GM18868 (cell line): ENCODE results near the gene CDK15.
"Not testable (repeated sequence)": the region's sequence is repeated elsewhere in the genome, so short reads cannot be mapped to it uniquely, and the experiment has no call there.

ENCODE experiments used
- ATAC-seq: cut with Tn5 transposase; IDR thresholded peaks from one replicate; pipeline ENCODE4 v1.9.1; 2021; ENCODE audit warnings: mild to moderate bottlenecking, moderate library complexity; ENCODE audit not compliant: unreplicated experiment

Gene CDK15

DNA sequence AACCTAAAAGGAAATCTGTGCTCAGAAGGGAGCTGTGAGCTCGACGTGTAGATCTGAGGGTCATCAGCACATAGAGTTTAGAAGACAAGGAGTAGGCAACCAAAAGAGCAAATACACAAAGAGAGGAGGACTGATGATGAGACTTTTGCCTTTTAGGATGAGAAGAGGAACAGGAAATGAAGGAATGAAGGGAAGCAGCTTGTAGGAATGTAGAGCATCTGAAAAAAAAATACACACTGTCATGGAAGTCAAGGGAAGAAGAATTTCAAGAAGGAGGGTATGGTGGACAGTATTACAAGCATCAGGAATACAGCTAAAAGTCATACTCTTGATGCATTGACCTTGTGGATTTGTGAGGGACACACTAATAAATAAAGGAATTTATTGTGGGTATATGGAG is 21.9 kb downstream of the CDK15 start:
- no peak for ATAC-seq

DNA sequence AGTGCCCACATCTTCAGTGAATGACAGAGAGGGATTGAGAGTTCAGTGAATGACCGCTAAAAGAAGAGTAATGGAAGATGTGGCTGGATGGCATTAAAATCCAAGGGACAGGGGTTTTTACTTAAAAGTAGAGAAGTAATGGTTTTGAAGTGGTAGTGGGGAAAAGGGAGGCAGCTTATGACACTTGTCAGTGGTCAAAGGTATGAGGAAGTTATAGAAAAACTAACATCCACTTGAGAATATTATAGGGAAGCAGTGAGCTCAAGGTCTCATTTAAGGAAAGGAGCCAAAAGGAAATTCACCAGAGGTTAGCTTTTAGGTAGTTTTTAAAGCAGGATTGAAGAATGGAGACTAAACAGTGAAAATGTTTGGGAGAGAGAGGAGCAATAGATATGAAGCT is 24.3 kb downstream of the CDK15 start:
- no peak for ATAC-seq

- ATAC-seq: no peak
These were observed 25.1 kb downstream of the CDK15 start for GRCh38 chr2:201831469-201831868.

DNA sequence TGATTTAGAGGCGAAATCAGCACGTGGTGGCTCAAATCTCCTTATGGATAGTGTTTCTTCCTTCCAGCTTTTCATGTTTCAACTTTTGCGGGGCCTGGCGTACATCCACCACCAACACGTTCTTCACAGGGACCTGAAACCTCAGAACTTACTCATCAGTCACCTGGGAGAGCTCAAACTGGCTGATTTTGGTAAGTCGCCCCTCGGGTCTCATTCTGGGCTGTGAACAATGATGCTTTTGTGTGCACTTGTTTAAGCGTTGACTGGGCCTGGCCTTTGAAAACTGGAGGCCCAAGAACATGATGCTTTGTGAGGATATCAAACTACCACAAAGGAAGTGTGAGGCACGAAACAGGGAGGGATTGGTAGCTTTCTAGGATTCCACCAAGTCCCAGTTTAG is 27.4 kb downstream of the CDK15 start:
- no peak for ATAC-seq

DNA sequence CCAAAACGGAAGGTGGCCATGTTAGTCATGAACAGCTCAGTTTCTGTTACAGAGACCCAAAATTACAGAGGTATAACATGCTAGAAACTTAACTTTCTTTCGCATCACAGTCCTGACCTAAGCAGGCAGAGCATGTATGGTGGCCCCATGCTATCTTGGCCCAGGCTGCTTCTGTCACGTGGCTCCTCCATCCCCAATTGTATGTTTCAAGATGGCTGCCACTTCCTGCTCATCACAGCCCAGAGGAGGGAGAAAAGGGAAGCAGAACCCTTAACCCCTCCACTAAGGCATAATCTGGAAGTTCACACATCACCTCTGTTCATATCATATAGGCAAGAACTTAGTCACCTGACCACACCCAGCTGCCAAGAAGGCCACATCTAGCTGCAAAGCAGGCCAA is 28.7 kb downstream of the CDK15 start:
- ATAC-seq: no peak

DNA sequence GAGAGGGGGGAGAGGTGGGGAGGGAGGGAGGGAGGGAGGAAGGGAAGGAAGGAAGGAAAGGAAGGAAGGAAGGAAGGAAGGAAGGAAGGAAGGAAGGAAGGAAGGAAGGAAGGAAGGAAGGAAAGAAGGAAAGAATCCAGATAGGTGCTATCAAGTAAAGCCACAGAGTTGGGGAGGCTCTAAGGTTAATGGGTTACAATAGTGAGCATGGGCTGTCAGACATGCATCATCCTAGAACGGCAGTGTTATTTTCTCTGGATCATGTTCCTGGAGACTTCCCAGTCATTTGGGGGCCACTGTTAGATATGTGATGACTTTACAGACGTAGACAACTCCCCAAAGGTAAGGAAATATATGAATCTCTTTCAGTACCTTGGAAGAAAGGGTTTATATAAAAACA is 31.1 kb downstream of the CDK15 start:
- no peak for ATAC-seq

- no peak for ATAC-seq
These were observed 31.6 kb downstream of the CDK15 start for GRCh38 chr2:201837824-201838431.

DNA sequence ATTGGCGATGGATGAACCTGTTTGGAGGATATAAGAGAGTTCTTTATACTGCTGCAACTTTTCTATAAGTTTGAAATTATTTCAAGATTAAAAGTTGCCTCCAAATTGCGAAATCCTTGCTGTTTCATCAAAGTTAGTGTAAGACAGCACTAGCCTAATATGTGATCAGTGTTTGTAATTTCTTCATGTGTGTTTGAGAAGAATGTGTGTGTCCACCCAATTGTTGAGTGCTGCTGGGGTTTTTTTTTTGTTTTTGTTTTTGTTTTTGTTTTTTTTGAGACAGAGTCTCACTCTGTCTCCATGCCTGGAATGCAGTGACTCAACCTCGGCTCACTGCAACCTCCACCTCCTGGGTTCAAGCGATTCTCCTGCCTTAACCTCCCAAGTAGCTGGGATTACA is 33.4 kb downstream of the CDK15 start:
- no peak for ATAC-seq

- ATAC-seq: no peak
These were observed 34.4 kb downstream of the CDK15 start for GRCh38 chr2:201840726-201841125.

GRCh38 chr2:201842131-201842860 is 36.0 kb downstream of the CDK15 start:
- no peak for ATAC-seq

GRCh38 chr2:201844922-201845321 is 38.6 kb downstream of the CDK15 start:
- ATAC-seq: not testable (repeated sequence)

DNA sequence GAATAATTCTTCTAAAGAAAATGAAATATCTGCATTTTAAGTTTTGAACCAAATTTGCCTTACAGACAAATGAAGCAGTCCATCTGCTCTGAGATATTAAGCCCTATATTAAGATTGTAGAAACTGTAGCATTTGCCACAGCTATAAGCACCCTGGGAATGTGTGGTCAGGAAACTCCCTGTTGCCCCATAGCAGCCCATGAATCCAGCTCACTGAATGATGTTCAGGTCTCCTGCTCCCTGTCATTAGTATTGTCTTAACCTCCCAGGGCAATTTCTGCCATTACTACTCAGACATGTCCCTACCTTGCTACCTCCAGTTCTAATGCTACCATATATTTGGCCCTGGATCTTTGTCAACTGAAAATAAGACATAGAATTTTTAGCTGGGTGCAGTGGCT is 41.1 kb downstream of the CDK15 start:
- no peak for ATAC-seq

DNA sequence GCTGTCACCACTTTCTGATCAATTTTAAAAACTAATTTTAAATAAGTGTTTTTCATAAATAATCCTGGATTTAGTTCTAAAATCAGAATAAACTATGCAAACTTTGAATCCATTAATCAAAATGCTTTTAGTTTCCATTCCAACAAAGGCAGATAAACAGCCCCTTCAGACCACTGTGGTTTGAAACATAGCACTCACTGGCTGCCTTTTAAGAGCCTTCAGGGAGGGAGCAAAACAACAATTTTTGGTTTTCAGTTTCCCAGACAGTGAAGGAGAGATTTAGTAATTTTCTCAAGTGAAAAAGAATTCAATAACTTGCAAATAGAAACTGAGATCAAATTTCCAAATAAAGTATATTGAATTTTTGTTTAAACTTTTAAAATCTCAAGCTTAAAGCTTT is 46.1 kb downstream of the CDK15 start:
- ATAC-seq: no peak

DNA sequence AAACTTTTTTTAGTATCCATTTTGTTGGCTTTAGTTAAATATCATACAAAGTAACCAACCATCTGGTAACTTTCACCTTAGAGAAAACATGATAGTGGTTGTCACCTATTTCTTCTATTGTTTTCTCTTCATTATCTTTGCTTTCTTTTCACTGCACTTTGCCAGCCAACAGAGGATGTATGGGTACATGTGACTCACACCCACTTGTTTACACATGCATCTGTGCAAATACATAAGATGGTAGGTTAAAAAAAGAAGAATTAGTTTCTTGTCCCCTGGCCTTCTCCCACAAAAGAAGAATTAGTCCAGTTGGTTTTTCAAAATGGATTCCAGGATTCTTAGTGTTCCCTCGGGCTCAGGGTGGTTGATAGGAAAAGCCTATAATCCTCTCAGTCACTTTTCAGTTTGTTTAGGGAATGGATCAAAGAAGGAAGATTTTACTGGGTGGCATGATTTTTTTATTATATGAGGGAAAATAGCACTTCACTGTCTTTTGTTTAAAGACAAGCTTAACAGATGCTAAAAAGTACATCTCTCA is 46.6 kb downstream of the CDK15 start:
- ATAC-seq: no peak

GRCh38 chr2:201854221-201854801 is 48.0 kb downstream of the CDK15 start:
- no peak for ATAC-seq

GRCh38 chr2:201854841-201855240 is 48.5 kb downstream of the CDK15 start:
- ATAC-seq: no peak

GRCh38 chr2:201855356-201855755 is 49.0 kb downstream of the CDK15 start:
- no peak for ATAC-seq

GRCh38 chr2:201857326-201857725 is 51.0 kb downstream of the CDK15 start:
- ATAC-seq: no peak

- no peak for ATAC-seq
These were observed 52.2 kb downstream of the CDK15 start for GRCh38 chr2:201858281-201859184.

GRCh38 chr2:201859949-201860348 is 53.6 kb downstream of the CDK15 start:
- ATAC-seq: no peak

DNA sequence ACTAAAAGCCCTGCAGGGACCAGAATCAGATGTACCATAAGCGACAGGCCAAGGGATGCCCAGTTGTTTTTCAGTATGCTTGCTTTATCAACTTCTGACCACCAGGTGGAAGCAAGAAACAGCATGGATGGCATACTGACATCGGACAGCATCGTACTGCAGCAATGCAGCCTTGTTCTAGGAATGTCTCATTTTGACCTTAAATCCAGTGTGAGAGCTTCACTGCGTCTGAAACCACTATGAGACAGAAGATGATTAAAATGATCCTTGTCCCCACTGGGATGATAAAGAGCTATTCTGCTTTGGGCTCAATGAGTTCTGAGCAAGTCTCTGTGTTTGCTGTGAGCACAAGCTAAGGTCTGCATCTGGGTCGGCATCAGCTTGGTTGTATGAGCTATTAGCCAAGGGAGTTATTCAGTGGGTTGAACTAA is 54.3 kb downstream of the CDK15 start:
- peak; percentile 72 for ATAC-seq
